WTC11 (cell line): Measurements from ENCODE around the gene OBSL1. TPM values are rescaled to one million over a fixed set of nuclear protein-coding genes. Genes with fewer than 3 reads are reported as not detected.

Experiments
- ATAC-seq: fragments of 200-7000 bp; cut with Tn5 transposase; 2 replicates; pipeline ENCODE4 v1.10.0; 2021; ENCODE audit warnings: mild to moderate bottlenecking, moderate library complexity
- CTCF ChIA-PET: fragments of 300-600 bp; sonication (Branson Sonifier 250); formaldehyde crosslinking; loops from one replicate; lab custom pipeline; 2021; ENCODE audit warnings: antibody characterized with exemption; lab: Charles Lee
- POLR2A ChIA-PET: fragments of 350-600 bp; sonication (Branson Sonifier 250); formaldehyde crosslinking; loops from one replicate; lab custom pipeline; 2021; ENCODE audit warnings: antibody characterized with exemption; lab: Charles Lee
- DNase-seq: peaks from one replicate; pipeline ENCODE4 v3.0.0; 2021; ENCODE audit warnings: low spot score
- H3K27ac Mint-ChIP-seq: 2 replicates; pipeline ENCODE4 v1.8.0; 2021; ENCODE audit warnings: mixed read lengths
- H3K27me3 Mint-ChIP-seq: 2 replicates; pipeline ENCODE4 v1.8.0; 2021; ENCODE audit warnings: low read depth, mild to moderate bottlenecking, moderate library complexity, mixed read lengths
- H3K36me3 Mint-ChIP-seq: 2 replicates; pipeline ENCODE4 v1.8.0; 2021; ENCODE audit warnings: mixed read lengths
- H3K4me1 Mint-ChIP-seq: 2 replicates; pipeline ENCODE4 v1.8.0; 2022; ENCODE audit warnings: mixed read lengths
- H3K4me3 Mint-ChIP-seq: 2 replicates; pipeline ENCODE4 v1.8.0; 2021; ENCODE audit warnings: mild to moderate bottlenecking, moderate library complexity, mixed read lengths
- H3K9me3 Mint-ChIP-seq: 2 replicates; pipeline ENCODE4 v1.8.0; 2021; ENCODE audit warnings: mixed read lengths
- CDX4 ChIP-seq: fragments of 250-450 bp; sonication (Bioruptor Pico); IDR thresholded peaks from 2 replicates; pipeline ENCODE4 v1.9.0; 2021; ENCODE audit warnings: moderate library complexity, mild to moderate bottlenecking, inconsistent platforms, borderline replicate concordance
- CREB1 ChIP-seq: sonication (generic); formaldehyde crosslinking; IDR thresholded peaks from 2 replicates; pipeline ENCODE4 v1.8.0; 2023; ENCODE audit warnings: mild to moderate bottlenecking, missing genetic modification reagents
- IRF1 ChIP-seq: sonication (generic); formaldehyde crosslinking; IDR thresholded peaks from 2 replicates; pipeline ENCODE4 v1.8.0; 2023; ENCODE audit warnings: missing genetic modification reagents
- MXD4 ChIP-seq: fragments of 250-450 bp; sonication (Bioruptor Pico); IDR thresholded peaks from 2 replicates; pipeline ENCODE4 v1.8.0; 2021; ENCODE audit warnings: mild to moderate bottlenecking, moderate library complexity, borderline replicate concordance
- NR2C2 ChIP-seq: sonication (generic); formaldehyde crosslinking; IDR thresholded peaks from 2 replicates; pipeline ENCODE4 v1.8.0; 2022; ENCODE audit warnings: mild to moderate bottlenecking, missing genetic modification reagents
- NR3C1 ChIP-seq: sonication (generic); formaldehyde crosslinking; conservative IDR thresholded peaks from 2 replicates; pipeline ENCODE4 v1.8.1; 2023; ENCODE audit warnings: low read depth, mild to moderate bottlenecking, missing genetic modification reagents
- PRDM15 ChIP-seq: sonication (generic); formaldehyde crosslinking; IDR thresholded peaks from 2 replicates; pipeline ENCODE4 v1.8.0; 2022; ENCODE audit warnings: missing genetic modification reagents
- ZBTB43 ChIP-seq: sonication (generic); formaldehyde crosslinking; IDR thresholded peaks from 2 replicates; pipeline ENCODE4 v1.8.1; 2023; ENCODE audit warnings: mild to moderate bottlenecking, missing genetic modification reagents
- ZNF138 ChIP-seq: sonication (generic); formaldehyde crosslinking; conservative IDR thresholded peaks from 2 replicates; pipeline ENCODE4 v1.8.1; 2022; ENCODE audit warnings: mild to moderate bottlenecking, moderate library complexity, missing genetic modification reagents
- ZNF219 ChIP-seq: sonication (generic); formaldehyde crosslinking; IDR thresholded peaks from 2 replicates; pipeline ENCODE4 v1.8.0; 2023; ENCODE audit warnings: missing genetic modification reagents, mild to moderate bottlenecking, borderline replicate concordance
- ZNF263 ChIP-seq: sonication (generic); formaldehyde crosslinking; IDR thresholded peaks from 2 replicates; pipeline ENCODE4 v1.8.1; 2022; ENCODE audit warnings: low read depth, mild to moderate bottlenecking, moderate library complexity, missing genetic modification reagents
- ZNF317 ChIP-seq: sonication (generic); formaldehyde crosslinking; IDR thresholded peaks from 2 replicates; pipeline ENCODE4 v1.8.1; 2023; ENCODE audit warnings: low read depth, mild to moderate bottlenecking, moderate library complexity, missing genetic modification reagents, borderline replicate concordance
- ZNF512 ChIP-seq: sonication (generic); formaldehyde crosslinking; IDR thresholded peaks from 2 replicates; pipeline ENCODE4 v1.8.1; 2022; ENCODE audit warnings: missing genetic modification reagents, borderline replicate concordance
- total RNA-seq: library from RNA; stranded (reverse); gene quantifications from 3 replicates; pipeline ENCODE4 v1.2.3, GENCODE V29; 2021
- TF ChIP-seq, protein P1 (sequence below): fragments of 250-450 bp; sonication (Bioruptor Pico); IDR thresholded peaks from 2 replicates; pipeline ENCODE4 v1.9.0; 2021; ENCODE audit warnings: mild to moderate bottlenecking

Gene OBSL1
- total RNA-seq, 1 experiment from 2014 or later: 159 TPM

- Mint-ChIP-seq H3K4me1 (peaks cover 64% of the 10 kb centered on the region), H3K36me3 (peaks cover 34% of the 10 kb centered on the region), H3K9me3 (no peaks in the 10 kb centered on the region), H3K27ac (no peak overlapping the region), H3K27me3 (peaks cover 22% of the 10 kb centered on the region), H3K4me3 (peak overlapping the region; percentile 46)
- DNase-seq: no peak
- CTCF ChIA-PET: interaction anchor here (0.5 to 4.8 kb wide), 11 partner anchors 10 to 119 kb away, joined by 3 to 66 read pairs (median 5); partner anchors contain the start of genes CHPF and STK11IP
- POLR2A ChIA-PET: interaction anchor here (1.1 to 1.9 kb wide), 6 partner anchors 10 to 114 kb away, joined by 3 to 29 read pairs (median 6); partner anchors contain the start of gene STK11IP
- no peak for TF ChIP-seq CDX4 (CRISPR knock-in tag)
- no peak for TF ChIP-seq ZBTB43
- TF ChIP-seq NR3C1: no peak
- TF ChIP-seq IRF1: no peak
- no peak for TF ChIP-seq ZNF219 (CRISPR knock-in tag)
- no peak for TF ChIP-seq ZNF138 (CRISPR knock-in tag)
- TF ChIP-seq ZNF263 (CRISPR knock-in tag): no peak
- no peak for TF ChIP-seq MXD4 (CRISPR knock-in tag)
- TF ChIP-seq, protein P1, sequence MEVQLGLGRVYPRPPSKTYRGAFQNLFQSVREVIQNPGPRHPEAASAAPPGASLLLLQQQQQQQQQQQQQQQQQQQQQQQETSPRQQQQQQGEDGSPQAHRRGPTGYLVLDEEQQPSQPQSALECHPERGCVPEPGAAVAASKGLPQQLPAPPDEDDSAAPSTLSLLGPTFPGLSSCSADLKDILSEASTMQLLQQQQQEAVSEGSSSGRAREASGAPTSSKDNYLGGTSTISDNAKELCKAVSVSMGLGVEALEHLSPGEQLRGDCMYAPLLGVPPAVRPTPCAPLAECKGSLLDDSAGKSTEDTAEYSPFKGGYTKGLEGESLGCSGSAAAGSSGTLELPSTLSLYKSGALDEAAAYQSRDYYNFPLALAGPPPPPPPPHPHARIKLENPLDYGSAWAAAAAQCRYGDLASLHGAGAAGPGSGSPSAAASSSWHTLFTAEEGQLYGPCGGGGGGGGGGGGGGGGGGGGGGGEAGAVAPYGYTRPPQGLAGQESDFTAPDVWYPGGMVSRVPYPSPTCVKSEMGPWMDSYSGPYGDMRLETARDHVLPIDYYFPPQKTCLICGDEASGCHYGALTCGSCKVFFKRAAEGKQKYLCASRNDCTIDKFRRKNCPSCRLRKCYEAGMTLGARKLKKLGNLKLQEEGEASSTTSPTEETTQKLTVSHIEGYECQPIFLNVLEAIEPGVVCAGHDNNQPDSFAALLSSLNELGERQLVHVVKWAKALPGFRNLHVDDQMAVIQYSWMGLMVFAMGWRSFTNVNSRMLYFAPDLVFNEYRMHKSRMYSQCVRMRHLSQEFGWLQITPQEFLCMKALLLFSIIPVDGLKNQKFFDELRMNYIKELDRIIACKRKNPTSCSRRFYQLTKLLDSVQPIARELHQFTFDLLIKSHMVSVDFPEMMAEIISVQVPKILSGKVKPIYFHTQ (CRISPR knock-in tag): no peak
- TF ChIP-seq ZNF317 (CRISPR knock-in tag): no peak
- TF ChIP-seq CREB1 (CRISPR knock-in tag): no peak
- no peak for TF ChIP-seq PRDM15 (CRISPR knock-in tag)
- no peak for TF ChIP-seq ZNF512
- TF ChIP-seq NR2C2 (CRISPR knock-in tag): no peak
- peak; percentile 1; the same call in 1 of the 2 replicates for ATAC-seq
Measured at GRCh38 chr2:219570924-219571310, 422 bp downstream of the OBSL1 start.
